GM23338 (cell line): ENCODE results near the gene PASK. TPM values are rescaled to one million over a fixed set of nuclear protein-coding genes. Genes with fewer than 3 reads are reported as not detected.

ENCODE experiments used
- ATAC-seq: fragments of 200-7000 bp; cut with Tn5 transposase; 3 replicates; pipeline ENCODE4 v1.9.1; 2020
- DNase-seq: peaks from one replicate; pipeline ENCODE4 v3.0.0-alpha.2; 2015; ENCODE audit warnings: low spot score
- H2AFZ ChIP-seq: fragments of 200-600 bp; sonication (generic); 2 replicates; pipeline ENCODE4 v1.8.0; 2016; ENCODE audit warnings: antibody characterized with exemption, mild to moderate bottlenecking, moderate library complexity
- H3F3A ChIP-seq: fragments of 200-600 bp; sonication (generic); replicated peaks from 2 replicates; pipeline ENCODE4 v1.8.0; 2017; ENCODE audit warnings: antibody characterized with exemption, mixed run types, low read depth
- H3K27ac ChIP-seq: fragments of 200-600 bp; sonication (generic); 2 replicates; pipeline ENCODE4 v1.6.1; 2016; ENCODE audit warnings: low read depth
- H3K27me3 ChIP-seq: fragments of 200-600 bp; sonication (generic); 2 replicates; pipeline ENCODE4 v1.8.0; 2016; ENCODE audit warnings: mild to moderate bottlenecking, mixed run types, moderate library complexity; ENCODE audit not compliant: insufficient read depth
- H3K36me3 ChIP-seq: fragments of 200-600 bp; sonication (generic); 2 replicates; pipeline ENCODE4 v1.8.0; 2016; ENCODE audit warnings: mild to moderate bottlenecking; ENCODE audit not compliant: insufficient read depth
- H3K4me1 ChIP-seq: fragments of 200-600 bp; sonication (generic); 2 replicates; pipeline ENCODE4 v1.8.0; 2016; ENCODE audit warnings: mild to moderate bottlenecking, moderate library complexity; ENCODE audit not compliant: insufficient read depth
- H3K4me2 ChIP-seq: fragments of 200-600 bp; sonication (generic); 2 replicates; pipeline ENCODE4 v1.7.1; 2017; ENCODE audit warnings: mixed run types
- H3K4me3 ChIP-seq: fragments of 200-600 bp; sonication (generic); 2 replicates; pipeline ENCODE4 v1.6.1; 2016; ENCODE audit warnings: mixed run types
- H3K79me2 ChIP-seq: fragments of 200-600 bp; sonication (generic); replicated peaks from 2 replicates; pipeline ENCODE4 v1.8.0; 2017; ENCODE audit warnings: mild to moderate bottlenecking; ENCODE audit not compliant: insufficient read depth
- H3K9me2 ChIP-seq: fragments of 200-600 bp; sonication (generic); 2 replicates; pipeline ENCODE4 v1.8.0; 2017; ENCODE audit not compliant: insufficient read depth
- H4K20me1 ChIP-seq: fragments of 200-600 bp; sonication (generic); replicated peaks from 2 replicates; pipeline ENCODE4 v1.8.0; 2017; ENCODE audit warnings: mild to moderate bottlenecking; ENCODE audit not compliant: insufficient read depth
- H3K27ac Mint-ChIP-seq: 2 replicates; pipeline ENCODE4 v1.8.0; 2020; ENCODE audit warnings: inconsistent platforms, mild to moderate bottlenecking, moderate library complexity, mixed read lengths
- H3K27me3 Mint-ChIP-seq: 3 replicates; pipeline ENCODE4 v1.8.0; 2022; ENCODE audit warnings: low read depth, mild to moderate bottlenecking, moderate library complexity, mixed read lengths, inconsistent platforms; ENCODE audit not compliant: insufficient read depth, poor library complexity
- H3K36me3 Mint-ChIP-seq: 3 replicates; pipeline ENCODE4 v1.8.0; 2021; ENCODE audit warnings: low read depth, mild to moderate bottlenecking, inconsistent platforms, moderate library complexity, mixed read lengths
- H3K4me1 Mint-ChIP-seq: 3 replicates; pipeline ENCODE4 v1.8.0; 2020; ENCODE audit warnings: mild to moderate bottlenecking, inconsistent platforms, mixed read lengths
- H3K4me3 Mint-ChIP-seq: 3 replicates; pipeline ENCODE4 v1.8.0; 2021; ENCODE audit warnings: moderate library complexity, mild to moderate bottlenecking, inconsistent platforms, mixed read lengths
- H3K9me3 Mint-ChIP-seq: 3 replicates; pipeline ENCODE4 v1.8.0; 2020; ENCODE audit warnings: moderate library complexity, mild to moderate bottlenecking, inconsistent platforms, mixed read lengths
- CREB1 ChIP-seq: fragments of 250-450 bp; sonication (Bioruptor Pico); IDR thresholded peaks from 2 replicates; pipeline ENCODE4 v1.5.0; 2020; ENCODE audit warnings: low read depth, mild to moderate bottlenecking, moderate library complexity
- CTCF ChIP-seq, 2 experiments: fragments of 200-600 bp in 1 of 2; sonication (generic) in 1 of 2; conservative IDR thresholded peaks; 2 replicates each; pipeline versions ENCODE4 v1.5.1 to v1.6.1; 2016 to 2017; ENCODE audit warnings: antibody characterized with exemption in 2 of 2, low read depth in 2 of 2, mild to moderate bottlenecking in 2 of 2, moderate library complexity in 1 of 2
- EZH2phosphoT487 ChIP-seq: fragments of 200-600 bp; sonication (generic); IDR thresholded peaks from one replicate; pipeline ENCODE4 v1.8.1; 2018; ENCODE audit warnings: antibody characterized with exemption; ENCODE audit not compliant: unreplicated experiment
- NANOG ChIP-seq: IDR thresholded peaks from 2 replicates; pipeline ENCODE4 v1.6.1; 2016; ENCODE audit warnings: antibody characterized with exemption, borderline replicate concordance
- POLR2AphosphoS5 ChIP-seq: IDR thresholded peaks from 2 replicates; pipeline ENCODE4 v1.6.1; 2016; ENCODE audit warnings: antibody characterized with exemption, low read depth
- STAT1 ChIP-seq: IDR thresholded peaks from one replicate; pipeline ENCODE4 v1.6.1; 2016; ENCODE audit warnings: antibody characterized with exemption; ENCODE audit not compliant: unreplicated experiment
- ZNF114 ChIP-seq: fragments of 250-450 bp; sonication (Bioruptor Pico); IDR thresholded peaks from 2 replicates; pipeline ENCODE4 v1.5.0; 2020; ENCODE audit warnings: mild to moderate bottlenecking, moderate library complexity
- ZNF331 ChIP-seq: fragments of 250-450 bp; sonication (Bioruptor Pico); IDR thresholded peaks from 2 replicates; pipeline ENCODE4 v1.5.0; 2020; ENCODE audit warnings: low read depth, mild to moderate bottlenecking, moderate library complexity
- polyA plus RNA-seq: library from polyadenylated mRNA; unstranded; fragments of >200 nt; fragmentation: Nextera tagmentation; extraction: Ambion mirVana; gene quantifications from 2 replicates; pipeline ENCODE4 v1.2.1, GENCODE V29; 2016
- total RNA-seq: library from RNA; depleted of rRNA; stranded (reverse); fragments of >200 nt; shearing (Covaris generic); gene quantifications from 2 replicates; pipeline ENCODE4 v1.2.3, GENCODE V29; 2014
- TF ChIP-seq, protein P1 (sequence below): IDR thresholded peaks from one replicate; pipeline ENCODE4 v1.6.1; 2018; ENCODE audit warnings: antibody characterized with exemption; ENCODE audit not compliant: unreplicated experiment
- TF ChIP-seq, protein P2 (sequence below): IDR thresholded peaks from 2 replicates; pipeline ENCODE4 v1.6.1; 2016; ENCODE audit warnings: antibody characterized with exemption

Gene PASK
- total and polyA plus RNA-seq, 2 experiments from 2014 or later, result 12.5 to 38.4 TPM

GRCh38 chr2:241155936-241156335 is 6.7 kb upstream of the PASK start (continued):
- TF ChIP-seq, protein P1, sequence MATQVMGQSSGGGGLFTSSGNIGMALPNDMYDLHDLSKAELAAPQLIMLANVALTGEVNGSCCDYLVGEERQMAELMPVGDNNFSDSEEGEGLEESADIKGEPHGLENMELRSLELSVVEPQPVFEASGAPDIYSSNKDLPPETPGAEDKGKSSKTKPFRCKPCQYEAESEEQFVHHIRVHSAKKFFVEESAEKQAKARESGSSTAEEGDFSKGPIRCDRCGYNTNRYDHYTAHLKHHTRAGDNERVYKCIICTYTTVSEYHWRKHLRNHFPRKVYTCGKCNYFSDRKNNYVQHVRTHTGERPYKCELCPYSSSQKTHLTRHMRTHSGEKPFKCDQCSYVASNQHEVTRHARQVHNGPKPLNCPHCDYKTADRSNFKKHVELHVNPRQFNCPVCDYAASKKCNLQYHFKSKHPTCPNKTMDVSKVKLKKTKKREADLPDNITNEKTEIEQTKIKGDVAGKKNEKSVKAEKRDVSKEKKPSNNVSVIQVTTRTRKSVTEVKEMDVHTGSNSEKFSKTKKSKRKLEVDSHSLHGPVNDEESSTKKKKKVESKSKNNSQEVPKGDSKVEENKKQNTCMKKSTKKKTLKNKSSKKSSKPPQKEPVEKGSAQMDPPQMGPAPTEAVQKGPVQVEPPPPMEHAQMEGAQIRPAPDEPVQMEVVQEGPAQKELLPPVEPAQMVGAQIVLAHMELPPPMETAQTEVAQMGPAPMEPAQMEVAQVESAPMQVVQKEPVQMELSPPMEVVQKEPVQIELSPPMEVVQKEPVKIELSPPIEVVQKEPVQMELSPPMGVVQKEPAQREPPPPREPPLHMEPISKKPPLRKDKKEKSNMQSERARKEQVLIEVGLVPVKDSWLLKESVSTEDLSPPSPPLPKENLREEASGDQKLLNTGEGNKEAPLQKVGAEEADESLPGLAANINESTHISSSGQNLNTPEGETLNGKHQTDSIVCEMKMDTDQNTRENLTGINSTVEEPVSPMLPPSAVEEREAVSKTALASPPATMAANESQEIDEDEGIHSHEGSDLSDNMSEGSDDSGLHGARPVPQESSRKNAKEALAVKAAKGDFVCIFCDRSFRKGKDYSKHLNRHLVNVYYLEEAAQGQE, result no peak
- TF ChIP-seq STAT1 (no peak), CREB1 (no peak)

- H3K27me3 ChIP-seq, result no peaks in the 10 kb centered on the region
- TF ChIP-seq CREB1 (no peak), CTCF (conservative IDR thresholded peaks at IDR 0.05; ENCODE audit: low read depth in 2 of 2) (no peak), ZNF331 (no peak), POLR2AphosphoS5 (no peak), ZNF114 (no peak), EZH2phosphoT487 (no peak), NANOG (no peak)
- TF ChIP-seq, protein P2, sequence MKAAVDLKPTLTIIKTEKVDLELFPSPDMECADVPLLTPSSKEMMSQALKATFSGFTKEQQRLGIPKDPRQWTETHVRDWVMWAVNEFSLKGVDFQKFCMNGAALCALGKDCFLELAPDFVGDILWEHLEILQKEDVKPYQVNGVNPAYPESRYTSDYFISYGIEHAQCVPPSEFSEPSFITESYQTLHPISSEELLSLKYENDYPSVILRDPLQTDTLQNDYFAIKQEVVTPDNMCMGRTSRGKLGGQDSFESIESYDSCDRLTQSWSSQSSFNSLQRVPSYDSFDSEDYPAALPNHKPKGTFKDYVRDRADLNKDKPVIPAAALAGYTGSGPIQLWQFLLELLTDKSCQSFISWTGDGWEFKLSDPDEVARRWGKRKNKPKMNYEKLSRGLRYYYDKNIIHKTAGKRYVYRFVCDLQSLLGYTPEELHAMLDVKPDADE, result no peak
- DNase-seq, result no peak
- peaks cover 21% of the 10 kb centered on the region for H3K79me2 ChIP-seq
- peaks cover 27% of the 10 kb centered on the region for H3K4me1 Mint-ChIP-seq
- no peak overlapping the region; the same call in 1 of the 2 replicates for H3K27ac Mint-ChIP-seq
- H4K20me1 ChIP-seq, result peaks cover 14% of the 10 kb centered on the region
- H3K27ac ChIP-seq, result no peak overlapping the region
- H3K27me3 Mint-ChIP-seq, result peaks cover 4% of the 10 kb centered on the region
- no peak for ATAC-seq
- H3K4me3 ChIP-seq, result no peak overlapping the region
- H3K36me3 Mint-ChIP-seq, result peaks cover 12% of the 10 kb centered on the region
- H3K36me3 ChIP-seq, result no peaks in the 10 kb centered on the region; the same call in 1 of the 2 replicates
- H3F3A ChIP-seq, result 0 out of 2 replicates have a peak, but pooled peaks cover 5% of the 10 kb centered on the region
- no peak overlapping the region for H2AFZ ChIP-seq
- no peak overlapping the region for H3K4me3 Mint-ChIP-seq
- no peaks in the 10 kb centered on the region for H3K9me2 ChIP-seq
- peaks cover 17% of the 10 kb centered on the region for H3K4me1 ChIP-seq
- no peak overlapping the region for H3K4me2 ChIP-seq
- no peaks in the 10 kb centered on the region; the same call in 2 of the 3 replicates for H3K9me3 Mint-ChIP-seq
Measured at GRCh38 chr2:241154915-241155314, 5.6 kb upstream of the PASK start.
